GM12892 (cell line): ENCODE results near the gene GNPTG.

Experiments
- DNase-seq: peaks from one replicate; pipeline ENCODE4 v3.0.0; 2011; ENCODE audit not compliant: insufficient read length
- FAIRE-seq: peaks from 2 replicates; lab custom pipeline; 2011; peaks lifted over from hg19 to GRCh38; lab: Jason Lieb, UNC
- POLR2A ChIP-seq: IDR thresholded peaks from 2 replicates; pipeline ENCODE4 v1.6.1; 2011; ENCODE audit warnings: low read depth, low read length, control low read depth
- POLR2AphosphoS5 ChIP-seq: IDR thresholded peaks from 2 replicates; pipeline ENCODE4 v1.6.1; 2011; ENCODE audit warnings: low read depth, low read length, control low read depth
- TAF1 ChIP-seq: IDR thresholded peaks from 2 replicates; pipeline ENCODE4 v1.6.1; 2011; ENCODE audit warnings: low read depth, mild to moderate bottlenecking, control low read depth, low read length, borderline replicate concordance

GNPTG gene

GRCh38 chr16:1345651-1346421 is 5.9 kb upstream of the GNPTG start:
- TF ChIP-seq TAF1 (no peak), POLR2A (no peak), POLR2AphosphoS5 (no peak)
- FAIRE-seq, result no peak

GRCh38 chr16:1346422-1347285 is 5.1 kb upstream of the GNPTG start:
- DNase-seq (no peak), FAIRE-seq (no peak)
- TF ChIP-seq POLR2AphosphoS5, result peak; percentile 27; the same call in 1 of the 2 replicates
- TF ChIP-seq TAF1, result no peak
- peak; percentile 20; the same call in 1 of the 2 replicates for TF ChIP-seq POLR2A

More at GRCh38 chr16:1345651-1346421, 5.9 kb upstream of the GNPTG start:
- DNase-seq, result no peak

- TF ChIP-seq POLR2AphosphoS5 (no peak), POLR2A (no peak; the same call in 1 of the 2 replicates), TAF1 (no peak)
- no peak for DNase-seq
- no peak for FAIRE-seq
These were observed 4.4 kb upstream of the GNPTG start for GRCh38 chr16:1347286-1347855.

GRCh38 chr16:1347962-1348361 is 3.8 kb upstream of the GNPTG start:
- no peak for TF ChIP-seq POLR2AphosphoS5
- no peak for TF ChIP-seq TAF1
- no peak for TF ChIP-seq POLR2A
- no peak for FAIRE-seq
- DNase-seq, result no peak

- FAIRE-seq, result no peak
- TF ChIP-seq POLR2AphosphoS5 (no peak), POLR2A (no peak), TAF1 (no peak)
- DNase-seq, result no peak
These were observed 3.3 kb upstream of the GNPTG start for GRCh38 chr16:1348441-1348840.

GRCh38 chr16:1348926-1349325 is 2.8 kb upstream of the GNPTG start:
- FAIRE-seq (no peak), DNase-seq (no peak)
- no peak for TF ChIP-seq POLR2A
- no peak for TF ChIP-seq POLR2AphosphoS5
- TF ChIP-seq TAF1, result no peak

- TF ChIP-seq TAF1 (no peak), POLR2A (no peak), POLR2AphosphoS5 (no peak)
- no peak for DNase-seq
- FAIRE-seq, result no peak
These were observed 2.4 kb upstream of the GNPTG start for GRCh38 chr16:1349351-1349750.

- TF ChIP-seq POLR2A (no peak), TAF1 (no peak), POLR2AphosphoS5 (no peak)
- DNase-seq (no peak), FAIRE-seq (no peak)
These were observed 1.8 kb upstream of the GNPTG start for GRCh38 chr16:1349951-1350350.

GRCh38 chr16:1350691-1351090 is 1.0 kb upstream of the GNPTG start:
- DNase-seq (no peak), FAIRE-seq (no peak)
- TF ChIP-seq POLR2A (no peak), TAF1 (no peak)

- TF ChIP-seq POLR2A (no peak), POLR2AphosphoS5 (no peak), TAF1 (no peak)
- DNase-seq, result no peak
- peak; percentile 14 for FAIRE-seq
These were observed 533 bp upstream of the GNPTG start for GRCh38 chr16:1351215-1351581.

GRCh38 chr16:1354815-1355540 is 3.2 kb downstream of the GNPTG start:
- TF ChIP-seq POLR2AphosphoS5 (no peak), TAF1 (no peak), POLR2A (no peak)
- FAIRE-seq, result no peak
- DNase-seq, result no peak
